Suprapubic skin (tissue), 4 donors: Measurements from ENCODE around the gene KCNH4. TPM values are rescaled to one million over a fixed set of nuclear protein-coding genes. Genes with fewer than 3 reads are reported as not detected.
"Not testable (repeated sequence)": the region's sequence is repeated elsewhere in the genome, so short reads cannot be mapped to it uniquely, and the experiment has no call there.

Source experiments
- DNase-seq, 2 donors: peaks; one replicate each; pipeline ENCODE4 v3.0.0-alpha.2; 2019; ENCODE audit warnings: low spot score in 2 of 2
- H3K27ac ChIP-seq: fragments of 200-600 bp; sonication (generic); one replicate; pipeline ENCODE4 v1.5.1; 2019
- H3K27me3 ChIP-seq: fragments of 200-600 bp; sonication (generic); one replicate; pipeline ENCODE4 v1.5.1; 2019
- H3K36me3 ChIP-seq: fragments of 200-600 bp; sonication (generic); one replicate; pipeline ENCODE4 v1.5.1; 2019
- H3K4me1 ChIP-seq: fragments of 200-600 bp; sonication (generic); one replicate; pipeline ENCODE4 v1.5.1; 2019
- H3K4me3 ChIP-seq: fragments of 200-600 bp; sonication (generic); one replicate; pipeline ENCODE4 v1.5.1; 2019; ENCODE audit warnings: mild to moderate bottlenecking
- H3K9me3 ChIP-seq: fragments of 200-600 bp; sonication (generic); one replicate; pipeline ENCODE4 v1.5.1; 2019
- EP300 ChIP-seq: sonication (generic); formaldehyde crosslinking; IDR thresholded peaks from one replicate; pipeline ENCODE4 v1.6.1; 2017; ENCODE audit warnings: antibody characterized with exemption
- POLR2A ChIP-seq, 2 donors: fragments of 450-650 bp; IDR thresholded peaks; one replicate each; pipeline ENCODE4 v1.6.1; 2017; ENCODE audit warnings: antibody characterized with exemption in 2 of 2, mild to moderate bottlenecking in 2 of 2, moderate library complexity in 2 of 2
- POLR2AphosphoS5 ChIP-seq, 3 donors: sonication (generic); formaldehyde crosslinking; IDR thresholded peaks; one replicate each; pipeline ENCODE4 v1.6.1; 2017; ENCODE audit warnings: antibody characterized with exemption in 3 of 3
- WGBS: methylation state at CpG from one replicate; pipeline ENCODE4 v1.1.5; 2018; 5-methylcytosine and 5-hydroxymethylcytosine counted together
- total RNA-seq, 4 donors: library from RNA; depleted of rRNA; stranded (reverse); fragments of >200 nt; gene quantifications; one replicate each; pipeline ENCODE4 v1.1.0, GENCODE V29; 2016
- TF ChIP-seq, protein P1 (sequence below), 2 donors: fragments of 200-600 bp in 1 of 2; fragments of 450-650 bp in 1 of 2; sonication (generic) in 1 of 2; IDR thresholded peaks; one replicate each; pipeline ENCODE4 v1.5.1; 2016 to 2019; ENCODE audit warnings: antibody characterized with exemption in 2 of 2, mild to moderate bottlenecking in 1 of 2, moderate library complexity in 1 of 2

KCNH4 gene
- total RNA-seq, 4 donors from 2014 or later: not detected

- Histone ChIP-seq H3K27me3 (no peaks in the 10 kb centered on the region), H3K36me3 (no peaks in the 10 kb centered on the region), H3K4me3 (no peak overlapping the region), H3K27ac (no peak overlapping the region), H3K9me3 (no peaks in the 10 kb centered on the region), H3K4me1 (peaks cover 5% of the 10 kb centered on the region)
- DNase-seq: no peak
- WGBS: 75% methylated on average over 11 of the region's 14 CpGs
- no peak for TF ChIP-seq POLR2A (IDR thresholded peaks at IDR 0.05)
- TF ChIP-seq EP300: no peak
- TF ChIP-seq, protein P1, sequence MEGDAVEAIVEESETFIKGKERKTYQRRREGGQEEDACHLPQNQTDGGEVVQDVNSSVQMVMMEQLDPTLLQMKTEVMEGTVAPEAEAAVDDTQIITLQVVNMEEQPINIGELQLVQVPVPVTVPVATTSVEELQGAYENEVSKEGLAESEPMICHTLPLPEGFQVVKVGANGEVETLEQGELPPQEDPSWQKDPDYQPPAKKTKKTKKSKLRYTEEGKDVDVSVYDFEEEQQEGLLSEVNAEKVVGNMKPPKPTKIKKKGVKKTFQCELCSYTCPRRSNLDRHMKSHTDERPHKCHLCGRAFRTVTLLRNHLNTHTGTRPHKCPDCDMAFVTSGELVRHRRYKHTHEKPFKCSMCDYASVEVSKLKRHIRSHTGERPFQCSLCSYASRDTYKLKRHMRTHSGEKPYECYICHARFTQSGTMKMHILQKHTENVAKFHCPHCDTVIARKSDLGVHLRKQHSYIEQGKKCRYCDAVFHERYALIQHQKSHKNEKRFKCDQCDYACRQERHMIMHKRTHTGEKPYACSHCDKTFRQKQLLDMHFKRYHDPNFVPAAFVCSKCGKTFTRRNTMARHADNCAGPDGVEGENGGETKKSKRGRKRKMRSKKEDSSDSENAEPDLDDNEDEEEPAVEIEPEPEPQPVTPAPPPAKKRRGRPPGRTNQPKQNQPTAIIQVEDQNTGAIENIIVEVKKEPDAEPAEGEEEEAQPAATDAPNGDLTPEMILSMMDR (IDR thresholded peaks at IDR 0.05): no peak
- no peak for TF ChIP-seq POLR2AphosphoS5 (IDR thresholded peaks at IDR 0.05)
Measured at GRCh38 chr17:42159796-42160530, 21.0 kb downstream of the KCNH4 start.

GRCh38 chr17:42155614-42156045, 25.3 kb downstream of the KCNH4 start:
- no peak for DNase-seq
- H3K4me1 ChIP-seq: peaks cover 34% of the 10 kb centered on the region
- H3K36me3 ChIP-seq: peaks cover 8% of the 10 kb centered on the region
- peak overlapping the region; percentile 61 for H3K4me3 ChIP-seq
- 34% methylated on average over 15 of the region's 17 CpGs for WGBS
- no peaks in the 10 kb centered on the region for H3K27me3 ChIP-seq
- no peak overlapping the region for H3K27ac ChIP-seq
- TF ChIP-seq POLR2AphosphoS5 (IDR thresholded peaks at IDR 0.05): no peak
- TF ChIP-seq POLR2A (IDR thresholded peaks at IDR 0.05): no peak
- no peak for TF ChIP-seq EP300
- TF ChIP-seq, protein P1 (IDR thresholded peaks at IDR 0.05): no peak
- H3K9me3 ChIP-seq: no peaks in the 10 kb centered on the region

GRCh38 chr17:42153919-42154742, 26.8 kb downstream of the KCNH4 start:
- Histone ChIP-seq H3K27me3 (no peaks in the 10 kb centered on the region), H3K4me1 (peaks cover 34% of the 10 kb centered on the region), H3K9me3 (no peaks in the 10 kb centered on the region), H3K4me3 (peak overlapping the region; percentile 61), H3K36me3 (peaks cover 8% of the 10 kb centered on the region), H3K27ac (peak overlapping the region; percentile 73)
- TF ChIP-seq POLR2A (IDR thresholded peaks at IDR 0.05) (no peak), EP300 (no peak), POLR2AphosphoS5 (IDR thresholded peaks at IDR 0.05) (no peak)
- TF ChIP-seq, protein P1 (IDR thresholded peaks at IDR 0.05): no peak
- WGBS: 3% methylated on average over 15 of the region's 15 CpGs
- DNase-seq: no peak

- WGBS: 90% methylated on average over 13 of the region's 13 CpGs
- Histone ChIP-seq H3K27me3 (no peaks in the 10 kb centered on the region), H3K4me3 (no peak overlapping the region), H3K4me1 (peaks cover 19% of the 10 kb centered on the region), H3K36me3 (peaks cover 35% of the 10 kb centered on the region), H3K9me3 (no peaks in the 10 kb centered on the region), H3K27ac (no peak overlapping the region)
- DNase-seq: no peak
- TF ChIP-seq POLR2A (IDR thresholded peaks at IDR 0.05): no peak
- no peak for TF ChIP-seq EP300
Measured at GRCh38 chr17:42146911-42147607, 33.9 kb downstream of the KCNH4 start.

DNA sequence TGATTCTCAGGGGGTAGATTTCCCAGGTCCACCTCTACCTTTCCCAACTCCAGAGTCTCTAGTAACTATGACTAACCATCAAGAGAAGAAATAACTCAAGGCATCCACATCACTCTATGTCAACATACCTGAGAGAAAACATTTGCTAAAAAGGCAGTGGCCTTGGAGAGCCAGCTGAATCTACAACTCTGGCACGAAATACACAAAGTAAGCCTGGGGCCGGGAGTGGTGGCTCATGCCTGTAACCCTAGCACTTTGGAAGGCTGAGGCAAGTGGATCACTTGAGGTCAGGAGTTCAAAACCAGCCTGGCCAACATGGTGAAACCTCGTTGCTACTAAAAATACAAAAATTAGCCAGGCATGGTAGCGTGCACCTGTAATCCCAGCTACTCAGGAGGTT, 37.8 kb downstream of the KCNH4 start:
- peaks cover 29% of the 10 kb centered on the region for H3K4me1 ChIP-seq
- not testable (repeated sequence) for H3K9me3 ChIP-seq, DNase-seq, H3K27ac ChIP-seq, H3K4me3 ChIP-seq, H3K27me3 ChIP-seq
- WGBS: 82% methylated on average over 4 of the region's 4 CpGs
- peaks cover 30% of the 10 kb centered on the region for H3K36me3 ChIP-seq
